Right atrium auricular region (tissue), 2 donors: Measurements from ENCODE around the gene PRRX2. TPM values are rescaled to one million over a fixed set of nuclear protein-coding genes. Genes with fewer than 3 reads are reported as not detected.

Experiments
- DNase-seq: peaks from one replicate; pipeline ENCODE4 v3.0.0-alpha.2; 2019; ENCODE audit warnings: low spot score
- H3K27ac ChIP-seq, 2 donors: fragments of 200-600 bp; sonication (generic); 1 replicate in 1 of 2; 2 replicates in 1 of 2; pipeline ENCODE4 v1.5.1; 2016 to 2019
- H3K27me3 ChIP-seq, 2 donors: fragments of 200-600 bp; sonication (generic); one replicate each; pipeline versions ENCODE4 v1.5.1 to v1.6.0; 2017 to 2019
- H3K36me3 ChIP-seq: fragments of 200-600 bp; sonication (generic); one replicate; pipeline ENCODE4 v1.5.1; 2016
- H3K4me1 ChIP-seq, 2 donors: fragments of 200-600 bp; sonication (generic); one replicate each; pipeline versions ENCODE4 v1.5.1 to v1.6.0; 2017 to 2019
- H3K4me3 ChIP-seq, 2 donors: fragments of 200-600 bp; sonication (generic); 1 replicate in 1 of 2; 2 replicates in 1 of 2; pipeline ENCODE4 v1.5.1; 2017 to 2019; ENCODE audit warnings: mild to moderate bottlenecking in 1 of 2, moderate library complexity in 1 of 2
- H3K9me3 ChIP-seq, 2 donors: fragments of 200-600 bp; sonication (generic); one replicate each; pipeline ENCODE4 v1.5.1; 2019
- total RNA-seq, 2 donors: library from RNA; depleted of rRNA; stranded (reverse); fragments of >200 nt; gene quantifications; one replicate each; pipeline ENCODE4 v1.1.0, GENCODE V29; 2016
- TF ChIP-seq, protein P1 (sequence below), 2 donors: fragments of 200-600 bp; sonication (generic); IDR thresholded peaks; one replicate each; pipeline ENCODE4 v1.5.1; 2019; ENCODE audit warnings: antibody characterized with exemption in 2 of 2

Gene PRRX2
- total RNA-seq, 2 donors from 2014 or later: 1.1 to 6.9 TPM

DNA sequence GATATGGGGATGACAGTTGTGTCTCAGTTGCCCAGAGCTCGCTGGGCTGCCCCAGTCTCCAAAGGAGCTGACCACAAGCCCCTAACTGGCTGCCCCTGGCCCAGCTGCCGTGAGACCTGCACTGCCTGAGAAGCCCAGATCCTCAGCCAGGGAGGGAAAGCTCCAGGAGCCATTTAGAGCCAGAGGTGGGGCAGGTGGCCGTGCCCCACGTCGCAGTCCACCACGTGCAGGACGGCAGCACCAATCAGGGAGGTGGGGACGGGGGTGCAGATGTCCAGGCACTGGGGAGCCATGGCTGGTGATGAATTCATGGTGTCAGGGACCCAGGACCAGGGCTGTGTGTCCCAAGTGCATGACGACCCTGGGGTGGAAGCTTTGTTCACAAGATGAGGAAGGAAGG lies 13.4 kb downstream of the PRRX2 start:
- Histone ChIP-seq H3K4me1 (no peaks in the 10 kb centered on the region), H3K27me3 (no peaks in the 10 kb centered on the region), H3K4me3 (no peak overlapping the region), H3K9me3 (no peaks in the 10 kb centered on the region), H3K36me3 (no peaks in the 10 kb centered on the region), H3K27ac (no peak overlapping the region)
- no peak for DNase-seq
- TF ChIP-seq, protein P1, sequence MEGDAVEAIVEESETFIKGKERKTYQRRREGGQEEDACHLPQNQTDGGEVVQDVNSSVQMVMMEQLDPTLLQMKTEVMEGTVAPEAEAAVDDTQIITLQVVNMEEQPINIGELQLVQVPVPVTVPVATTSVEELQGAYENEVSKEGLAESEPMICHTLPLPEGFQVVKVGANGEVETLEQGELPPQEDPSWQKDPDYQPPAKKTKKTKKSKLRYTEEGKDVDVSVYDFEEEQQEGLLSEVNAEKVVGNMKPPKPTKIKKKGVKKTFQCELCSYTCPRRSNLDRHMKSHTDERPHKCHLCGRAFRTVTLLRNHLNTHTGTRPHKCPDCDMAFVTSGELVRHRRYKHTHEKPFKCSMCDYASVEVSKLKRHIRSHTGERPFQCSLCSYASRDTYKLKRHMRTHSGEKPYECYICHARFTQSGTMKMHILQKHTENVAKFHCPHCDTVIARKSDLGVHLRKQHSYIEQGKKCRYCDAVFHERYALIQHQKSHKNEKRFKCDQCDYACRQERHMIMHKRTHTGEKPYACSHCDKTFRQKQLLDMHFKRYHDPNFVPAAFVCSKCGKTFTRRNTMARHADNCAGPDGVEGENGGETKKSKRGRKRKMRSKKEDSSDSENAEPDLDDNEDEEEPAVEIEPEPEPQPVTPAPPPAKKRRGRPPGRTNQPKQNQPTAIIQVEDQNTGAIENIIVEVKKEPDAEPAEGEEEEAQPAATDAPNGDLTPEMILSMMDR (IDR thresholded peaks at IDR 0.05): no peak

DNA sequence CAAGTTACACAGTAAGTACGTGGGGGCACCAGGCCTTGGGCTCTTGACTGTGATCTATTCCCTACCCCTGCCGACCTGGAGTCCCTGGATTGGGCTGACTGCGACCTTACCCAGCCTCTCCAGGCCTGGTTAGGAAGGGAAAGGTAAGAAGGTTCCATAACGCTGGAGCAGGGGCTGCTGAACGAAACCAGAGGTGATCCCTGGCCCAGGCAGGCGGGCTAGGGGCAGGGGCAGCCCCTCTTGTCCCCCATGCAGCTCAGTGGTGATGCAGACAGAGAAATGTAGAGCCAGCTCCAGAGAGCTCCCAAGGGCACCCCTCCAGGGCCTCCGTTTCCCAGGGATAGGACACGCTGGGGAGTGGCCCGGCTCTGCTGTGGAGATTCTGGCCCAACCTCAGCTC lies 14.1 kb downstream of the PRRX2 start:
- Histone ChIP-seq H3K27me3 (no peaks in the 10 kb centered on the region), H3K27ac (no peak overlapping the region), H3K9me3 (no peaks in the 10 kb centered on the region), H3K4me1 (no peaks in the 10 kb centered on the region), H3K4me3 (no peak overlapping the region), H3K36me3 (no peaks in the 10 kb centered on the region)
- TF ChIP-seq, protein P1 (IDR thresholded peaks at IDR 0.05): no peak
- DNase-seq: no peak

DNA sequence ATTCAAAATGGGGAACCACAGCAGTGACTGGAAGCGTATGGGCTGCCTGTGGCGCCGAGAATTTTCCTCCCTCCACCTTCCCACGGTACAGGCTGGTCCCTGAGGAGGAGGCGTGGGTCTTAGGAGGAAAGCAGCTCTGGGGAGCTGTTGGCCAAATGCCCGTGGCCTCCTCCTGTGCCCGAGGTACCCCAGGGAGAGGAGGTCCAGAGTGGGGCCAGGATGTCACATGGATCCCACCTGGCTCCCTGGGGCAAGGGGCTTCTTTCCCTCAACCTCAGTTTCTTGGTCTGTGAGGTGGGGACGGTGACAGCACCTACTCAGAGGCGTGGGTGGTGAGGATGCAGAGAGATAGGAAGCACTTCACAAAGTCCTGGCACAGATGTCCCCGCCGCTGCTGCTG lies 16.5 kb downstream of the PRRX2 start:
- H3K36me3 ChIP-seq: no peaks in the 10 kb centered on the region
- H3K27ac ChIP-seq: no peak overlapping the region
- H3K4me1 ChIP-seq: no peaks in the 10 kb centered on the region
- DNase-seq: no peak
- no peaks in the 10 kb centered on the region for H3K27me3 ChIP-seq
- no peaks in the 10 kb centered on the region for H3K9me3 ChIP-seq
- TF ChIP-seq, protein P1 (IDR thresholded peaks at IDR 0.05): no peak
- H3K4me3 ChIP-seq: no peak overlapping the region

DNA sequence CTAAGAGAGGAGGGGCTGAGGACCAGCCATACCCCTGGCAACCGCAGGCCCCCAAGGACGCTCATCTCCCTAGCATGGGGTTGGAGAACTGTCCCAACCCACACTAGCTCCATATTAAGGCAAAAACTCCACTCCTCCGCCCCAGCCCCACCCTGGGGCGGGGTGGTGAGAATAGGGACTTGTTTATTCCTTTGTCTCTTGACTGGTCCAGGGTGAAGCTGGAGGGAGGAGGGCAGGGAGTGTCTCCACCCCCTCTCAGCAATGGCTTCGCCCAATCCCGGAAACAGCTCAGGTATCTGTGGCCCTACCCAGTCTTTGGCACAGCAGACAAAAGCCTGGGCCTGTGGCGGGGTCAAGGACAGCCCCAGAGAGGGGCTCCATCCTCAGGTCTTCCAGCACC lies 16.9 kb downstream of the PRRX2 start:
- no peaks in the 10 kb centered on the region for H3K9me3 ChIP-seq
- no peaks in the 10 kb centered on the region for H3K27me3 ChIP-seq
- no peak overlapping the region for H3K27ac ChIP-seq
- H3K4me3 ChIP-seq: no peak overlapping the region
- H3K4me1 ChIP-seq: no peaks in the 10 kb centered on the region
- no peaks in the 10 kb centered on the region for H3K36me3 ChIP-seq
- no peak for DNase-seq
- TF ChIP-seq, protein P1 (IDR thresholded peaks at IDR 0.05): no peak

DNA sequence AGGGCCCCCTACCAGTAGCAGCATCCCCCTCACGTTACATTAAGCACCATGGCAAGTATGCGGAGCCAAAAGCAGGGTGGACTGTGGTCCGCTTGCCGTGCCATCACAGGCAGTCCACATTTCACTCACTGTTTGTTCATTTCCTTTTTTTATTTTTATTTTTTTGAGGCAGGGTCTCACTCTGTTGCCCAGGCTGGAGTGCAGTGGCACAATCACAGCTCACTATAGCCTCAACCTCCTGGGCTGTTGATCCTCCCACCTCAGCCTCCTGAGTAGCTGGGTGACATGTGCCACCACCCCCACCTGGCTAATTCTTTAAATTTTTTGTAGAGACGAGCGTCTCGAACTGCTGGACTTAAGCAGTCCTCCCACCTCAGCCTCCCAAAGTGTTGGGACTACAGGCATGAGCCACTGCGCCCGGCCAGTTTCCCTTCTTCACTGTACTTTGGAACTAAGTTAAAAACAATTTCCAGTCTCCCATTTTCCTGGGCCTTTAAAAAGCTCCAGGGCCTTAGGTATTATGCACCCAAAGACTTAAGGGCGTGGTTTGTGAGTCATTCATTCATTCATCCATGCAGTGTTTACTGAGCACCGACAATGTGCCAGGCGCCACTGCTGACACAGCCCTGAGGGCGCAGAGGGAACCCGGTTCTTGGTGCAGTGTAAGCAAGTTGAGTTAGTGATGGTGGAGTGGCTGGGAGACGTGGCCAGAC lies 19.9 kb downstream of the PRRX2 start:
- no peaks in the 10 kb centered on the region for H3K36me3 ChIP-seq
- H3K4me1 ChIP-seq: no peaks in the 10 kb centered on the region
- no peaks in the 10 kb centered on the region for H3K27me3 ChIP-seq
- TF ChIP-seq, protein P1 (IDR thresholded peaks at IDR 0.05): no peak
- H3K27ac ChIP-seq: no peak overlapping the region
- H3K9me3 ChIP-seq: no peaks in the 10 kb centered on the region
- DNase-seq: no peak
- H3K4me3 ChIP-seq: no peak overlapping the region

DNA sequence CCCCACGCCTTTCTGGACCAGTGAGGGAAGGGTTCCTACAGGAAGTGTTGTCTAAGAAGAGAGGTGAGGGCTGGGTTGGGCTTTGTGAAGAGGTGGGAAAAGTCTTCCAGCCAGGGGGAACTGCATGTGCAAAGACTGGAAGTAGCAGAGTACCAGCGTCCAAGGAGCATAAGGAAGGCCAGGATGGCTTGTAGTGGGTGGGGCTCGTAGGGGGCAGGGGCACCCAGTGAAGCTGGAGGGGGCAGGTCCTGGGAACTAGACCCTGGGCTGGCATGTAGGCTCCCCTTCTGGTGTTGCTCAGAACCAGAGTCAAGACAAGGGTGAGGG lies 20.4 kb downstream of the PRRX2 start:
- TF ChIP-seq, protein P1 (IDR thresholded peaks at IDR 0.05): no peak
- Histone ChIP-seq H3K27me3 (no peaks in the 10 kb centered on the region), H3K27ac (no peak overlapping the region), H3K4me1 (no peaks in the 10 kb centered on the region), H3K4me3 (no peak overlapping the region), H3K36me3 (no peaks in the 10 kb centered on the region), H3K9me3 (no peaks in the 10 kb centered on the region)
- DNase-seq: no peak
